Heart right ventricle (tissue), 16 donors: ENCODE measurements around the gene ZIC1. TPM values are rescaled to one million over a fixed set of nuclear protein-coding genes. Genes with fewer than 3 reads are reported as not detected.

Experiments
- ATAC-seq, 8 donors: fragments of 200-7000 bp; cut with Tn5 transposase; one replicate each; pipeline ENCODE4 v1.9.1; 2020; ENCODE audit warnings: mild to moderate bottlenecking in 8 of 8, moderate library complexity in 8 of 8, moderate number of reproducible peaks in 1 of 8
- DNase-seq, 2 donors: peaks; one replicate each; pipeline ENCODE4 v3.0.0-alpha.2; 2020
- H3K27ac ChIP-seq, 10 donors: fragments of 200-600 bp; sonication (generic) in 2 of 10; one replicate each; pipeline versions ENCODE4 v1.5.0 to v1.8.0; 2020 to 2022; ENCODE audit warnings: mild to moderate bottlenecking in 3 of 10
- H3K27me3 ChIP-seq, 7 donors: fragments of 200-600 bp; one replicate each; pipeline ENCODE4 v1.8.0; 2021 to 2022; ENCODE audit warnings: mild to moderate bottlenecking in 2 of 7
- H3K36me3 ChIP-seq, 9 donors: fragments of 200-600 bp; sonication (generic) in 1 of 9; one replicate each; pipeline versions ENCODE4 v1.5.0 to v1.8.0; 2020 to 2022; ENCODE audit warnings: mild to moderate bottlenecking in 2 of 9
- H3K4me1 ChIP-seq, 9 donors: fragments of 200-600 bp; sonication (generic) in 1 of 9; one replicate each; pipeline versions ENCODE4 v1.5.0 to v1.8.0; 2020 to 2022; ENCODE audit warnings: mild to moderate bottlenecking in 4 of 9
- H3K4me3 ChIP-seq, 10 donors: fragments of 200-600 bp; sonication (generic) in 2 of 10; one replicate each; pipeline versions ENCODE4 v1.5.0 to v1.8.0; 2020 to 2022; ENCODE audit warnings: mild to moderate bottlenecking in 7 of 10, moderate library complexity in 2 of 10
- H3K9me3 ChIP-seq, 11 donors: fragments of 200-600 bp in 10 of 11; sonication (generic) in 2 of 11; one replicate each; pipeline versions ENCODE4 v1.5.0 to v1.8.0; 2013 to 2022; ENCODE audit warnings: mild to moderate bottlenecking in 2 of 11, control low read depth in 1 of 11, moderate library complexity in 1 of 11
- CTCF ChIP-seq, 9 donors: fragments of 200-600 bp; sonication (generic) in 2 of 9; IDR thresholded peaks; one replicate each; pipeline versions ENCODE4 v1.5.0 to v1.8.0; 2021 to 2022; ENCODE audit warnings: antibody characterized with exemption in 9 of 9, mild to moderate bottlenecking in 5 of 9, moderate library complexity in 1 of 9
- WGBS, 2 donors: extraction: QIAGEN DNeasy Blood & Tissue Kit; methylation state at CpG; one replicate each; pipeline ENCODE4 v1.1.7; 2013; ENCODE audit warnings: inconsistent platforms in 1 of 2; 5-methylcytosine and 5-hydroxymethylcytosine counted together
- intact Hi-C, 10 donors: fragments of 100-400 bp; cut with DNase I; formaldehyde crosslinking; loops; one replicate each; pipeline versions ENCODE4 v1.11.1 to v1.14.2; 2022
- polyA plus RNA-seq, 2 donors: library from polyadenylated mRNA; stranded (reverse); fragments of 200-250 nt; gene quantifications; one replicate each; pipeline ENCODE4 v1.2.3, GENCODE V29; 2013
- total RNA-seq, 10 donors: library from RNA; stranded (reverse); fragmentation: NEBNext Ultra II Directional in 3 of 10; extraction: Animal tissue kit (Norgen Biotek cat#: 25700) in 3 of 10; gene quantifications; one replicate each; pipeline versions ENCODE4 v1.2.1 to v1.2.4, GENCODE V29; 2021 to 2023
- donor health status: Arrhythmogenic right ventricular cardiomyopathy.
- donor health status: ischemic (EF 13 %, LVEDD 7.1; RV severe dilation, severe dysfunction).
- donor health status: healthy with polysubstance abuse.
- donor health status: DM: no; HTN: yes; CAD: no.
- donor health status: DM: no; HTN: no; CAD: no.
- donor health status: ischemic (EF 25% LVEDD 6.9; RV normal size, moderate dysfunction).
- donor health status: ischemic (EF 25% LVEDD 5.7; RV mildly dilated, moderate dysfunction).
- donor health status: healthy.
- donor health status: DM: yes; HTN: yes; CAD: no.
- donor health status: Ischemic cardiomyopathy.
- donor health status: ischemic (EF 35%, LVEDD 5.7; RV mildly dilated, moderate dysfunction).
- donor health status: nonischemic (EF 11% LVEDD 7.7; RV severe dilation, severe dysfunction).
- donor health status: DM: yes; HTN: yes; CAD: no.
- donor health status: PGD.
- donor health status: ischemic (EF 29% LVEDD 5.4; RV normal size, mild dysfunction).
- donor health status: nonischemic (EF 23%, LVEDD 6.1; RV moderate dilation, normal function).

ZIC1 gene
- total and polyA plus RNA-seq, 12 donors: not detected

GRCh38 chr3:147419781-147420224, 10.6 kb downstream of the ZIC1 start:
- 24 to 26% methylated on average over 10 of the region's 10 CpGs for WGBS, 2 donors
- no peak for TF ChIP-seq CTCF (IDR thresholded peaks at IDR 0.05)
- Histone ChIP-seq H3K36me3 (no peaks in the 10 kb centered on the region), H3K4me3 (no peak overlapping the region), H3K27ac (no peak overlapping the region), H3K4me1 (peaks cover 4 to 26% (median 9%) of the 10 kb centered on the region in 9 donors), H3K27me3 (peaks cover 47 to 100% (median 100%) of the 10 kb centered on the region in 7 donors), H3K9me3 (peaks cover 0 to 2% (median 0%) of the 10 kb centered on the region in 11 donors)
- intact Hi-C loops: loop anchor here in 1 of 10 donors (10.0 kb wide), 1 partner anchor 45 kb away; no protein-coding TSS in a partner anchor
- DNase-seq (no peak), ATAC-seq (no peak)

GRCh38 chr3:147420353-147421183, 11.4 kb downstream of the ZIC1 start:
- H3K36me3 ChIP-seq: no peaks in the 10 kb centered on the region
- intact Hi-C loops: loop anchor here in 1 of 10 donors (10.0 kb wide), 1 partner anchor 46 kb away; no protein-coding TSS in a partner anchor
- peaks cover 50 to 100% (median 100%) of the 10 kb centered on the region in 7 donors for H3K27me3 ChIP-seq
- WGBS, 2 donors: 11 to 13% methylated on average over 32 of the region's 32 CpGs
- no peak overlapping the region for H3K4me3 ChIP-seq
- H3K9me3 ChIP-seq: peaks cover 0 to 2% (median 0%) of the 10 kb centered on the region in 11 donors
- DNase-seq (no peak), ATAC-seq (no peak)
- no peak for TF ChIP-seq CTCF (IDR thresholded peaks at IDR 0.05)
- peaks cover 4 to 26% (median 9%) of the 10 kb centered on the region in 9 donors for H3K4me1 ChIP-seq
- H3K27ac ChIP-seq: no peak overlapping the region

GRCh38 chr3:147421184-147421912, 12.2 kb downstream of the ZIC1 start:
- peak overlapping the region in 1 of 10 donors; percentile 14 for H3K4me3 ChIP-seq
- no peak for TF ChIP-seq CTCF (IDR thresholded peaks at IDR 0.05)
- WGBS, 2 donors: 2 to 4% methylated on average over 53 of the region's 53 CpGs
- no peak for DNase-seq
- intact Hi-C loops: loop anchor here in 1 of 10 donors (10.0 kb wide), 1 partner anchor 47 kb away; no protein-coding TSS in a partner anchor
- H3K27me3 ChIP-seq: peaks cover 52 to 100% (median 100%) of the 10 kb centered on the region in 7 donors
- no peak overlapping the region for H3K27ac ChIP-seq
- peak in 1 of 8 donors; percentile 18 for ATAC-seq
- peaks cover 4 to 26% (median 9%) of the 10 kb centered on the region in 9 donors for H3K4me1 ChIP-seq
- H3K36me3 ChIP-seq: no peaks in the 10 kb centered on the region
- no peaks in the 10 kb centered on the region for H3K9me3 ChIP-seq

GRCh38 chr3:147422196-147422595, 13.0 kb downstream of the ZIC1 start:
- Histone ChIP-seq H3K4me3 (no peak overlapping the region), H3K4me1 (peaks cover 4 to 26% (median 9%) of the 10 kb centered on the region in 9 donors), H3K27me3 (peaks cover 52 to 100% (median 100%) of the 10 kb centered on the region in 7 donors), H3K9me3 (no peaks in the 10 kb centered on the region), H3K27ac (no peak overlapping the region), H3K36me3 (no peaks in the 10 kb centered on the region)
- TF ChIP-seq CTCF (IDR thresholded peaks at IDR 0.05): no peak
- ATAC-seq (no peak), DNase-seq (no peak)
- WGBS, 2 donors: 8 to 11% methylated on average over 15 of the region's 15 CpGs
- intact Hi-C loops: loop anchor here in 1 of 10 donors (10.0 kb wide), 1 partner anchor 47 kb away; no protein-coding TSS in a partner anchor
